ENCODE data around the gene LGALS3BP.

The LGALS3BP gene

DNA sequence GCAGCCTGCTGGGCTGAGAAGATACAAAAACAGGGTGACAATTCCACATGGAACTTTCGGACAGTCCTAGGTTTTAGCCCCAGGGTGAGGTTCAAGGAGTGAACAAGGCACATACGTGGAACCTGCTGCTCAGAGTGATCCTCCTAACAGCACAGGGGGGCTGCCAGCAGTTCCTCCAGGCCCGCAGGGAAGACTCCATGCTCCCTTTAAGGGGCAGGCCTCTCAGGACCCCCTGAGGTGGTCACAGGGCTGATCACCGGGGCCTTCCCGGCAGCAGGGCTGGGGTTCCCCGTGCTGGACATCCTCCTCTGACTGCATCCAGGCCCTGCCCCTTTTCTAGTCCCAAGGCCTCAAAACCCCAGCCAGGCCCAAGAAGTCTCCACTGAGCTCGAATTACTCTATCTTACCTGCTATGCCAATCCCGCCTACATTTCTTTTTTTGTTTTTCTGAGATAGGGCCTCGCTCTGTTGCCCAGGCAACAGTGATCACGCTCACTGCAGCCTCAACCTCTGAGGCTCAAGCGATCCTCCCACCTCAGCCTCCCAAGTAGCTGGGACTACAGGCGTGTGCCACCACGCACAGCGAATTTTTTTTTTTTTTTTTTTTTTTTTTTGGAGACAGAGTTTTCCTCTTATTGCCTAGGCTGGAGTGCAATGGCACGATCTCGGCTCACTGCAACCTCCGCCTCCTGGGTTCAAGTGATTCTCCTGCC is 19.5 kb upstream of the LGALS3BP start:
- DNase-seq (ENCODE audit: low spot score), result peak; percentile 39

DNA sequence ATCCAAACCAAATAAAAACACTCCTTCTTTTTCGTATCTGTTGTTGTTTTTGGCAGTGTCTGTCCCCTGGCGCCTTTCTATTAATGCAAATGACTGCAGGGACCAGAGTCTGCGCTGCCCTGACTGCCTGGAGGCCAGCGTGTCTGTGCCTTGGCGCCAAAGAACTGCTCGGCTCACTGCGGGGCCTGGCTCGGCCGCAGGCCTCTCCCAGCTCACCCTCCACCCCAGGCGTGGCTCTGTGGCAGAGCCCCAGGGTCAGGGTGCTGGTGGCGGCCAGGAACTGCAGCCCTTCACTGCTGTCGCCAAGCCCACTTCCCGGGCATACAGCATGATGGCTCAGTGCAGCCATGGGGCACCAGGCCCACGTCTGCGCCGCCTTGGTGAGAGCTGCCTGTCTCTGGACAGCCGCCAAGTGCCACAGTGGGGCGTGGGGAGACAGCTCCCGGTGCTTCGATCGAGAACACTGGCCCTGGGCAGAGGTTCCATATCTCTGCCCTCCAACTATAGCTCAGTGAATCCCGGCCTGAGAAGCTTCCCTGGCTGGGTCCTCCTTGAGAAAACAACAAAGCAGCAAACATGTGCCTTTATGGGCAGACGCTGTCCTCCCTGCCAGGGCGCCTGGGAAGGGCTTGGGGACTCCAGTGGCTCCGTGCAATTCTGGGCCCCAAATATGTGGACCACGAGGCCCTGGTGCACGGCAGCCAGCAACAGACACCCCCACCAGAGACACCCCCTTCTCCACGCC is 18.8 kb upstream of the LGALS3BP start:
- peak; percentile 41 for DNase-seq (ENCODE audit: low spot score)

DNA sequence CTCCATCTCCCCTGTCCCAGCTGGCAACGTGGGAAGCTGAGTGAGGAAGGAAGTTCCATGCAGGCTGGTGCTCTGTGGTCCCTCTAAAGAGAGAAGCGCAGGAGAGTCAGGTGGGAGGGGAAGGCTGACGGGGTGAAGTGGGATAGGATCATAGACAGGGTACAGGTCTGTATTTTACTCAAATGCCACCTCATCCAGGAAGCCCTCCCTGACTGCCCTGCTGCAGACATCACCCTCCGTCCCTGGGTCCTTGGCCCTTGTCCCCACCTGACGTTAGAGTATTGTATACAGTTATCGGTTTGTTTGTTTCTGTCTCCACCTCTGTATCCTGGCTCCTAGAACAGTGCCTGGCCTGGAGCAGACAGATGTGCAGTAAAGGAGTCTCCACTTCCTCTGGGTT is 18.2 kb upstream of the LGALS3BP start:
- peak; percentile 22 for DNase-seq (ENCODE audit: low spot score)

DNA sequence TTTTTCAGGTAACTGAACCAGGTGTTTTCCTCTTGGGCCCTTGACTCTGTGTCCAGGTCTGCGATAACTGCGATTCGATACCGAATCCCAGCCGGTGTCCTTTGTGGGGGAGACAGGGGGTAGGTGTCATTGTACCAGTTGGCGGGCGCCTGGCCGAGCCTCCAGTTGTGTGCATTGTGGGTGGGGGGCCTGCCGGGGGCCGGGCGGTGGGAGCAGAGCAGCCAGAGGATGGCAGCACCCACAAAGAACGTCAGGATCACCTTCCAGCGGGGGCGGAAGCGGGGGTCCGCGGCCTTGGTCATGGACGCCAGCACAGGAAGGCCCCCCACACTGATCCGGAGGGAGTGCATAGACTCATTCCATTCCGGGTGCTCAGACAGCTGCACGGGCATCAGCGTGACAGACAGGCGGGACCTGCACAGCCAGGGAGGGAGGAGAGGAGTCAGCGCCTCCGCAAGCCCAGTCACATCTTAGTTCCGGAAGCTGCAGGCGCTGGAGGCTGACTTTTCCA is 17.6 kb upstream of the LGALS3BP start:
- DNase-seq (ENCODE audit: low spot score), result peak; percentile 37

DNA sequence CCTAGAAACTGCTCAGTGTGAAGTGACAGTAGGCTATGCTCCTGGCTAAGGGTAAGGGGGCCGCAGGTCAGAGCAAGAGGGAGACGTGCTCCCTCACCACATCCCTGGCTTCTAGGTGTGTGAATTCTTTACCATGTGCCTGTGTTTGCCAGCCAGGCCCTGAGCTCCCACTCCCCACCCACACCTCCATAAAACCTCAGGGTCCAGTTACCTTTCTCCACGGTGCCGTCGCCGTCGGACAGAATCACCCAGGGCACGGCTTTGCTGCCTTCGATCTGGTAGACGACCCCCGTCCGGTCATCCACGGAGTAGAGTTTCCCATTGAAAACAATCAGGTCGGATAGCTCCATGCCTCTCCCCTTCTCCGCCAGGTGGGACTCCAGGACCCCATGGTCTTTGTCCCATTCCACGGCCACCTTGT is 17.1 kb upstream of the LGALS3BP start:
- DNase-seq (ENCODE audit: low spot score), result peak; percentile 20

DNA sequence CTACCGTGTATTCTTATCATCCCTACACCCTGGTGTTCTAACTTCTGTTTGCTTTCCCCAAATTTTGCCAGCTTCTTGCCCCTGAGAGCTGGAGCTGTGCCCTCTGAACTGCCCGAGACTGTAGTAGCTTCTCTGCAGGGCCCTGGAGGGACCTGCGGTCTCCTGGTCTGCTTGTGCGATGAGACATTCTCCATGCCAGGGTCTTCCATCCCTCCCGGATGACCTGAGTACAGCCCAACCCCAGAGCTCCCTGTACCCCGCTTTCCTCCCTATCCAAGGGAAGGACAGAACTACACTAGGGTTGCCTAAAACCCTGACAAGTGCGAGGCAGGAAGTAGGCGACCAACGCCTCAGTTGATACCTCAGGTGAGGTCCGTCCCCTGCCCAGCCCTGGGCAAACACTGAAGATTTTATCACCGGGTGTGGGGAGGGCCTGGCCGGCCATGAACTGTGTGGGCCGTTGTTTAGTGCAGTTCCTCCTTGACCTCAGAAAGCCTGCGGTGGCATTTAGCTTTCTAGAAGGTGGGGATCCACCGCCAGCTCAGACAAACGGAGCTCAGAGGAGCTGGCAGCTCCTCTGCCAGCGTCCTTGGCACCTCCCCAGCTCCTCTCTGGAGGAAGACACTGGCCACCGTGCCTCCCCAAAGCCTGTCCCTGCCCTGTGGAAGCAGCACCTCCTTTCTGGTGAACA is 16.2 kb upstream of the LGALS3BP start:
- peak; percentile 42 for DNase-seq (ENCODE audit: low spot score)

DNA sequence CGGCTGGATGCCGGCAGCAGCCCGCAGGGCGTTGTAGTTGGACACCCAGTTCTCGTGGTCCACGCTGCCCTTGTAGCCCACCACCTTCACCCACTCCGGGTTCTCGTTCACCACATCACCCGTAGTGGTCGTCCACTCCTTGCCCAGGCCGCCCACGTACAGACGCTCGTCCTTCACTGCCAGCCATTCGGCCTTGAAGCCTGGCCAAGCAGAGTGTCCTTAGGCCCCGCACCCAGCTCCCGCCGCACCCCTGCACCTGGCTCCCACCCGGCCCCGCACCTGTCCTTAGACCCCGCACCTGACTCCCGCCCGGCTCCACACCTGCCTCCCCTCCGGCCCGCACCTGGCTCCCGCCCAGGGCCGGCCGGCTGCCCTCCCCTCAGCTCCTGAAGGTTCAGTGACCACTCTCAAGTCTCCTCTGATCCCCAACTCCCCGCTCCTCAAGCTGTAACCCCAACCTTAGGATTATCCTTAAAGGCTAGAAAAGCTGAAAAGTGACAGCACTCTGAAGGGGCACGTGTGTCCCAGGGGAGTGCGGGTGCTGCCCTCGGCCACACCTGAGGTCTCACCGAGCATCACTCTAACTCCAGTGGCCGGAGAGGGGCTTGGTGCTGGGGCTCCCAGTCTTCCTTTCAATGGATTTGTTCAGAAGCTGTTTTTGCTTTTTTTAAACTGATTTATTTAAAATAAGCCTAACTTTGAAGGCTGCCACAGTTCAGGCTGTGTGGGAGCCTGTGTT is 15.5 kb upstream of the LGALS3BP start:
- peak; percentile 51 for DNase-seq (ENCODE audit: low spot score)

DNA sequence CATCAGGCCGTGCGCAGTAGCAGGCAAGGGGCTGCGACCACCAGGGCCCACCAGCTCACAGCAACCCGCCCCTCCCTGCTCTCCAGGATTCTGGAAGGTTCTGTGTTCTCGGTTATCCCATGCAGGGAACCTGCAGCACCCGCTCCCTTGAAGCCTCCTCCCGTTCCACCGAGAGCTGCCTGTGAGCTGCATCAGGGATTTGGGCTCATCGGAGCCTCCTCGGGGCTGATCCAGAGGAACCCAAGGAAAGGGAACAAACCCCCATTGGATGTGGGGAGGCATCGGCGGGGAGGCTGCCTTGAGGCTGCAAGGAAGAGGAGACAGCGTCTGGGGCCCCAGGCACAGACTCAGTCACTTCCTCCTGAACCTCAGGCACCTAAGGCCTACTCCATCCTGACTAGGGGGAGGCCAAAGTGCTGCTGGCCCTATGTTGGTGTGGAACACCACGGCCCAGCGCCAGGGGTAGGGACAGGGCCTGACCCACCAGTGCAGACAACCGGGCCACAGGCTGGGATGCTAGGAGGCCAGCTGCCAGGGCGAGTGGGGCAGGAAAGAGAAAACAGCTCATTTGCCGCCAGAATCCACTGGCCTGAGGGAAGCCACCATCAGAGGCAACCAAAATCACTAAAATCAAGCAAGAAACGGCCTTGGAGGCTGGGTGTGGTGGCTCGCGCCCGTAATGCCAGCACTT is 14.4 kb upstream of the LGALS3BP start:
- DNase-seq (ENCODE audit: low spot score), result peak; percentile 45

DNA sequence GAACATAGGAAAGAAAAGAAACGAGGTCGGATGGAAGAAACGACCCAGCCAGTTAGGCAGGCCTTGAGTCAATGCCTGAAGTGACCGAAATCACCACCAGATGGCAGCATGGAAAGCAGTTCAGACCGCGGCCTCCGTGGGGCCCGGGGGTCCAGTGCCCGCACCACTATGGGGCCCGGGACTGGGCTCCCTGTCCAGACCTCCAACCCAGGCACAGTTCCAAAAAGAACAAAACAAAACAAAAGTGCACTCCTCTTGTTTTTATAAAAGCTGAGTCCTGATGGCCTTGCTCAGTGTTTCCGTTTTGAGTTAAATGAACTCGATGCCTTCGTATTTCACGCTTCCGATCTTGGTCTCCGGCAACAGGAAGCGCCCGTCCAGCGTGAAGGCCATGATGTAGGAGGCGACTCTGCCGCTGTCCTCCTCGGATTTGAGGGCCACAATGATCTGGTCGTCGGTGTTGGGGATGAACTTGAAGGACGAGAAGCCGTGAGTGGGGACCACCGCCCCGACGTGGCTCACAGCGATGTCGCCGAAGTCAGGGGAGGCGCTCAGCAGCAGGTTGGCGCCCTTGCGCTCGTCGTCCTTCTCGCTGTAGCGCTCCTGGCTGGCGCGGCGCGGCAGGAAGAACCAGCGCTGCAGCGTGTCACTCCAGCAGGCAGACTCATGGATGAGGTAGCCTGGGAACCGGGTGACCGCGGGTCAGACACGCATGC is 13.7 kb upstream of the LGALS3BP start:
- peak; percentile 90 for DNase-seq (ENCODE audit: low spot score)

DNA sequence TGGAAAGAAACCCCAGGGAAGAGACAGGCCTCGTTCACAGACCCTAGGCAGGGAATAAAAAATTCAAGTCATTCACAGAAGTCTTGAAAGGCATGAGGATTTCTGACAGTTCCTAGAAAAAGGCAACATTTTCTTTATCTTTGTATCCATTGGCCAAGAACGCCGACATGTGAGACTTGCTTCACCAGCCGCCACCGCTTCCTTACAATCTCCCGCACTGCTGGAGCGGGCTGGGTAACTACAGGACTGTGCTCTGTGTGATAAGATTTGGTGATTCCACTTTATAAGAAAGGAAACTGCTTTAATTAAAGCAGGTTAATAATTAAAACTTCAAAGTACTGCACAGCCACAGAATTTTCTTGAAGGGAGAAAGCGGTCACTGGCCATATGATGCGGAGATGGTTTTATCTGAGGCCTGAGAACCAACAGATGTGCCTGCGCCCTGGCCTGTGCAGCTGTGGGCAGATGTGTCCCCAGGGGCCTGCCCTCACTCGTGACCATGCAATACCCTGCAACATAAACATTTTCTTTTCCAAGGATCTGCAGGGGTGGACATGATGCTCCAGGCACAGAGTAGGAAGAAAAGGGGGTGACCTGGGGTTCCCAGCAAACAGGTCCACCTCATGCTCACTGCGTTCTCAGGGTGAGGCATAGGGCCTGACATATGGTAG is 13.0 kb upstream of the LGALS3BP start:
- DNase-seq (ENCODE audit: low spot score), result peak; percentile 28

DNA sequence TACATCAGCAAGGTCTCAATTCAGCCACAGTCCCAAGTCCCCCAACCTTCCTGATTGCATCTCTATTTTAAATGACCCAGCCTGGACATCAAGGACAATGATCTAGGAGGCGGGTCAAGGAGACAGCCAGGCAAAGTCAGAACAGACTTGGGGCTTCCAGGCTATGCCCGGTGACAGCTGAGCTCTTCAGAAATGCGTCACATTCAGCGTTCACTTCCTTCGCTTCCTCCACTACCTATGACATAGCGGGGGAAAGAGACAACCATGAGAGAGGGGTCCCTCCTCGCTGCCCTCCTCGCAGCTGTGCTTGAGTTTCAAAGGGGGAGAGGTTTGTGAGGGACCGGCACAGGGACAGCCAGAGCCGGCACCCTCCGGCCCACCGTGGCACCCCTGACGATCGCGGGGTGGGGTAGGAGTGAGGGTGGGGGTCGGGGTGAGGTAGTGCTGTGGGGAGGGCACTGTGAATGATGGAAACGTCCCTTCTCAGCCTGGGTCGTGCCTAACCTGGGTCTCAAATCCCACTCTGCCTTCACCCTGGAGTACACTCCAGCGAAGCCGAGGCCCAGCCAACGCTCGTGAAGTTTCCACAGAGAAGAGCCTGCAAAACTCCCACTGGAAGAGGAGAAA is 12.3 kb upstream of the LGALS3BP start:
- peak; percentile 30 for DNase-seq (ENCODE audit: low spot score)

DNA sequence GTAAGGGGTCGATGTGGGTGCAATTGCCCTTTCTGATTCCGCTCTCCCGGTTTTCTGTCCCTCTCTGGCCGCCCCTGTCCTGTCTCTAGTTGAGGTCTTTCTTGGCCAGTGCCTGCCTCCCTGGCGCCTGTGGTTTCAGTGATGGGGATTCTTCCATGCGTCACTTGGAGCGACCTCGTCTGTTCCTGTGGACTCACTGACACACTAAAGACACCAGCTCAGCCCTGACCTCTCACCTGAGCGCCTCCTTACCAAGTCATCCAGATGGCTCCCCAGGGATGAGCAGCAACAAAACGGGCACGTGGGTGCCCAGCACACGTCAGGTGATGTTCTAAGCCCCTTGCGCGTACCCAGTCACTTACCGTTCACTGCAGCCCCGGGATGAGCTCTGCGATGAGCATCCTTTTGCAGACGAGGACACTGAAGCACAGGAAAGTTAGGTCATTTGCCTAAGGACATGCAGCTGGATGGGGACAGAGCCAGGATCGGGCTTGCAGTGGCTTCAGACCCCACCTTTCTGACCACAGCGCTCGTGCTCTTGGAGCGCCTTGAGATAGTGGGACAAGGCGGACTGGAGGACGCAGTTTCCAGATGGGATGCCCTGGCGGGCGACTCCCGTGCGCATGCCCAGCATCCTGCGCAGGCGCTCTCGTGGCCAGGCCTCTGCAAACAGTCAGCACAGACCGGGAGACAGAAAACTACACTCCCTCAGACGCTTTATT is 11.5 kb upstream of the LGALS3BP start:
- DNase-seq (ENCODE audit: low spot score), result no peak

DNA sequence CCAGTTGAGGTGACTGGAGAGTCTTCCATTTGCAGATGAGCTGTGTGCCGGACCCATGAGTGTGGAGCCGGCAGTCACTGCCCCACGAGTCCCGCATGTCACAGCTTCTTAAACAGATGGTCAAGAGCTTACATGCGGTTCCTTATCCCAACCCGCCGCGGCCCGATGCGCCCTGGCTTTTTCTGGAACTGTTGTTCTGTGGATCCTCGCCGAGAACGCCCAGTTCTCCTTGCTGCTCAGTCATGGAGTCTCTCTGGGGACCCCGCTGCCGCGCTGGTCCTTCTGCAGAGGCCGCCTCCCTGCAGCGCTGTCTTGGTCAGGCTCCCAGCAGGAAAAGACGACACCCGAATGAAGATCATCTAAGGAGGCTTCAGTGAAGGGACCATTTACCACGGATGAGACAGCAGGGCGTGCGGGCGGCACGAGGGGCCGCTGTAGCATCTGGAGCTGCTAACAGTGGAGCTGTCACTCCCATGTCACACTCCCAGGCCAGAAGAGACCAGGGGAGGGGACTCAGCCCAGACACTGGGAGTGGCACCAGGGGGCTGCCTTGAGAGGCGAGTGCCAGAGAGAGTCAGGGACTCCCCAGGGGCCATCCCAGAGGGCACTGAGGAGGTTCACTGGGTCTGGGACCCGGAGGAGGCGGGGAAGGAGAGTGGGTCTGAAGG is 10.8 kb upstream of the LGALS3BP start:
- DNase-seq (ENCODE audit: low spot score), result no peak

DNA sequence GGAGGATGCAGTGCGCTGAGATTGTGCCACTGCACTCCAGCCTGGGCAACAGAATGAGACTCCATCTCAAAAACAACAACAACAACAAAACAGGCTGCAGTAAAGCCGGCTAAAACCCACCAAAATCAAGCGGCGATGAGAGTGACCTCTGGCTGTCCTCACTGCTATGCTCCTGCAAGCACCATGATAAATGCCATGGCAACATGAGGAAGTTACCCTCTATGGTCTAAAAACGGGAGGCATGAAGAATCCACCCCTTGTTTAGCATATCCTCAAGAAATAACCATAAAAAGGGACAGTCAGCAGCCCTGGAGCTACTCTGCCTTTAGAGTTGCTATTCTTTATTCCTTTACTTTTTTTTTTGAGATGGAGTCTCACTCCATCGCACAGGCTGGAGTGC is 8.4 kb upstream of the LGALS3BP start:
- no peak for DNase-seq (ENCODE audit: low spot score)

DNA sequence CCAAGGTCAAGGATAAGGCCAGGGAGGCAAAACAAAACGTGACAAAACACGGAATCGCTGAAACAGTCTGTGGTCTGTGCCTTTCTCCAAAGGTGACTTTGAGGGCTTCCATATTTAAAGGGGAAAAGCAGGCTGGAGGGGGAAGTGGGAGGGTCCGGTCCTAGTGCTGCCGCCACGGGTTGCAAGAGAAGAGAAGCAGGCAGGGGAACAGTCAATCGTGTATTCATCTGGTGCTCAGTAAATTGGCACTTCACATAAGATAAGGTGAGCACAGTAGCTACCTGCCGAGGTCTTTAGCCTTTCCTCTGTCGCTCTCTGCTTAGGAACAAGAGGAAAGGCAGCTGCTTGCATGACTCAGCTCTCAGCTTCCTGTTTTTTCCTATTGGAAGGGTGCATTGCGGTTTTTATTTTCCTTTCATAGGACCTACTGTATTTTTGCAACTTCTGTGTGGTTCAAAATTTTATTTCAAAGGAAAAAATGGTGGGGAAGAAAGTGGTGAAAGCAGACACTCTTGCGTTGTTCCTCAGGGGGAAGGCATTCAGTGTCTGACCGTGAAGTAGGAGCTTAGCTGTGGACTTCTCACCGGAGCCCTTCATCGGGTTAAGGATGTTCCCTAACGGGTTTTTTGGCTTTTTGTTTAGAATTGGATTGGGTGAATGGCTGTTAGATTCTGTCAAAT is 7.1 kb upstream of the LGALS3BP start:
- DNase-seq (ENCODE audit: low spot score), result no peak

DNA sequence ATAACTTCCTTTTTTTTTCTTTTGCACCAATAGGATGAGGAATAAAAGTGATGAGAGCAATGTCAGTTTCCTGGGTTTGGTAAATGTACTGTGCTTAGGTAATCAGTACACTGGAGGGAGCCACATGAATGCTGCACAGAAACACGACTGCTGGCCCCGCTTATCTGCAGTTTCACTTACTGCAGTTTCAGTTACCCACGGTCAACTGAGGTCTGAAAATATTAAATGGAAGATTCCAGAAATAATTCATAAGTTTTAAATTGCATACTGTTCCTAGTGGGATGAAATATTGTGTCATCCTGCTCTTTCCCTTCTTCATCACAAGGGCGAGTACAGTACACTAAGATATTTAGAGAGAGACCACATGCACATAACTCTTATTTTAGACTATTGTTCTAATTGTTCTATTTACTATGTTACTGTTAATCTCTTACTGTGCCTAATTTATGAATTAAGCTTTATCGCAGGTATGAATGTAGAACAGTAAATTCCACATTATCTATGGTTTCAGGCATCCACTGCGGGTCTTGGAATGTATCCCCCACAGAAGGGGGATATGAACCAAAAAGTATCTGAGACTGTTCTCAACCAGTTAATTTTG is 6.4 kb upstream of the LGALS3BP start:
- no peak for DNase-seq (ENCODE audit: low spot score)

DNA sequence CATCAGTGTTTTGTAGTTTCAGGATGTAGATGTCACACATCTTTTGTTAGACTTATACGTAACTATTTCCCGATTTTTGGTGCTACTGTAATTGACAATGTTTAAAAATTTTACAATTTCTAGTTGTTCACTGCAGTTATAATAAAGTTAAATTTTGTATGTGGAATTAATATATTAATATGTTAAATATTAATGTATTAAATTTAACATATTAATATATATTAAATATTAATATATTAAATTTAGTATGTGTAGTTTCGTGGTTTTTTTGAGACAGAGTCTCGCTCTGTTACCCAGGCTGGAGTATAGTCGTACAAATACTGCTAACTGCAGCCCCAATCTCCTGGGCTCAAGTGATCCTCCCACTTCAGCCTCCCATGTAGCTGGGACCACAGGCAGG is 5.7 kb upstream of the LGALS3BP start:
- DNase-seq (ENCODE audit: low spot score), result no peak

Measured in D341Med (cell line).